ENCODE measurements around the gene SPATA21. TPM values are rescaled to one million over a fixed set of nuclear protein-coding genes. Genes with fewer than 3 reads are reported as not detected.

SPATA21 gene
- total RNA-seq, 1 experiment from 2014 or later, result not detected

DNA sequence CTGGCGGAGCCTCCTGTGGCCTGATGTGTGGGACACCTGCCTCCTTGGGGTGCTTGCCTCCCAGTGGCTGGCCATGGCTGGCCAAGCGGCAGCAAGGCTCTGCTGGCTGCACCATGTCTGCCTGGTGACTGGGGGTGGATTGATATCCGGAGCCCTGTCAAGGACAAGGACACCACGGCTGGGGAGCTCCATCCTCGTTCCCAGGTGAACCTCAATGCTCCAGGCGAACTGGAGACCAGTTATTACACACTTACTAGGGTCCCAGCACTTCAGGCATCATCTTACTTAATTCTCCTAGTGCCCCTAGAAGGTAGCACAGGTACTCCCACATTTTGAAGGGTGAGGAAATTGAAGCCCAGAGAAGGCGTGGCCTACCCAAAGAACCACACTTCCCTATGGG lies 15.2 kb downstream of the SPATA21 start:
- DNase-seq (ENCODE audit: extremely low read depth, low read depth), result no peak

DNA sequence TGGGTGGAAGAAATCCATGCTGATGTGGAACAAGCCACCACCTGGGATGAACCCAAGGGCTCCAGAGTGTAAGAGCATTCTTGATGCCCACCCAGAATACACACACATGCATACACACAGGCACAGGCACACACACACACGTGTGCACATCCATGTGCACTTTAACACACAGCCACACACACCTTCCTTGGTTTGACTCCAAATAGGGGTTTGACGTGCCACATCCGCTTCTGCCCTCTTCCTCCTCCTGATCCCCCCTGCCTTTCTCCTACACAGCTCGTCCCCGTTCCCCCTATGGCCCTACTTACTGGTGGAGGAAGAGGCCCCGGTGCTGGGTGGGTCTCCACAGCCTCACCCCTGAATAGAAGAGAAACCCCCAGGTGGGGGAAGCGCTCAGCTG lies 16.0 kb downstream of the SPATA21 start:
- no peak for DNase-seq (ENCODE audit: extremely low read depth, low read depth)

DNA sequence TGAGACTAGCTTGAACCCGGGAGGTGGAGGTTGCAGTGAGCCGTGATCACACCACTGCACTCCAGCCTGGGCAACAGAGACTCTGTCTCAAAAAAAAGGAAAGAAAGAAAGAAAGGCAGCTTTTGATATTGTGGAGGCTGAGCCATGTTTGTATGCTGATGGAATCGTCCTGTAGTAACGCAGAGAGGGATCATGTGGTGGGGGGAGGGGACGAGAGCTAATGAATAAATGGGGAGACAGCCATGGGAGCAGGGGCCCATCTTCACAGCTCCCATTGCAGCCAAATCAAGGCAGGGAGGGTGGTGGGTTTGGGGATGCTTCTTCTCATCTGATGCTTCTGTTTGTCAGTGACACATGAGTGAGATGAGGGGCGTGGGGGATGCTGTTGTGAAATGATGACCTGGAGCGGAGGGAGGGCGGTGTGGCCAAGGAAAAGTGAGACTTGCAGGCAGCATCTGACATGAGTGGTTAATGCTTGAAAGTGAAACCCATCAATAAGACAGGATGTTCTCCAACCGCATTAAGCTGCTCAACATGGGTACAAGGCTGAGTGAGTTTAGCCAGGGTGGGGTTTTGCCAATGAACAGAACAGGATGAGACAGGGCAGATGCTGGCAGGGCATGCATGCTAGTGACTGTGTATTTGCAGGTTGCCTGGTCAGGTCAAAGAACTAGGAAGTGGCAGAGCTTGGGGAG lies 16.7 kb downstream of the SPATA21 start:
- DNase-seq (ENCODE audit: extremely low read depth, low read depth), result no peak

DNA sequence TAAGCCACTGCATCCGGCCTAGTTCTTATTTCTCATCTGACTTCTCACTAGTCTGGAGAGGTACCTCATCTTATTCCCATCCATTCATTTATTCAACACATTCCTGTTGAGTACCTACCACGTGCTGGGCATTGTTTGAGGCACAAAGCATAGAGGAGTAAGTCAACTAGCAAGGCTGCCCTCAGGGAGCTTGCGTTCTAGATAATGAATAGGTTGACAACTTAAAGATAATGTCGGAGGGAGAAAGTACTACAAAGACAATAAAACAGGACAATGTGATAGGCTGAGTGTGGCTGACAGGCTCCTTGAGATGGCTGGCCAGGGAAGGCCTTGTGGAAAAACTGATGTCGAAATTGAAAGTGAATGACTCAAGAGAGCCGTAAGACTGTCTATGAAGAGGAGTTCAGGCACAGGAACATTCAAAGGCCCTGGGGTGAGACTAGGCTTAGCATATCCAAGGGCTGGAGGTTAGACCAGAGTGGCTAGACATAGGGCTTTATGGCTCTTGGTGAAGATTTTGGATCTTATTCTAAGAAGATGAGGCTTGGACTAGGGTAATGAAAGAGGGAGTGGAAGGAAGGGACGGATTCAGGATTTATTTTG lies 18.3 kb downstream of the SPATA21 start:
- no peak for DNase-seq (ENCODE audit: extremely low read depth, low read depth)

DNA sequence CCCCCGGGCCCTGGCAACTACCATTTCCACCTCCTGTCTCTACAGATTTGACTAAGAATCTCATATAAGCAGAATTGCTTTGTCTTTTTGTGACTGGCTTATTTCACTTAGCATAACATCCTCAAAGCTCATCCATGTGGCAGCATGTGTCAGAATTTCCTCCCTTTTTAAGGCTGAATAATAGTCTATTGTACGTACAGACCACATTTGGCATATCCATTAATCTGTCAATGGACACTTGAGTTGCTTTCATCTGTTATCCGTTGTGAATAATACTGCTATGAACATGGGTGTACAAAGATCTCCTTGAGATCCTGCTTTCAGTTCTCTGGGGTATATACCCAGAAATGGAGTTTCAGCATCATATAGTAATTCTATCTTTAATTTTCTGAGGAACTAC lies 24.0 kb downstream of the SPATA21 start:
- DNase-seq (ENCODE audit: extremely low read depth, low read depth), result no peak

DNA sequence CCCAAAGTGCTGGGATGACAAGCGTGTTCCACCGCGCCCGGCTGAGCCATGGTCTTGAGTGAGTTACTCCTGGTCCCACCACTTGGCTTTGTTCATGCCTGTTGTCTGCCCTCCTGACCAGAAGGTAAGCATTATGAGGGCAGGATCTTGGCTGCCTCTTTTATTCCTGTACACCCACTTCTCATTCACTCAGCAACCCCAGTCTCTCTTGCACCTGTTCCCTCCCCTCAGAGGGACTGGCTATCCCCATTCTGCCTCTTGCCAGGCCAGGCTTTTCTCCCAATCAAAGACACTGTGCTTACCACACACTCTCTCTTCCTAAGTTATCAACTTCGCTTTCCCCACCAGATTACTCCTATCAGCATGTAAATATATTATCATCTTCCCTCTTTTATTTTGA lies 26.4 kb downstream of the SPATA21 start:
- DNase-seq (ENCODE audit: extremely low read depth, low read depth), result no peak

DNA sequence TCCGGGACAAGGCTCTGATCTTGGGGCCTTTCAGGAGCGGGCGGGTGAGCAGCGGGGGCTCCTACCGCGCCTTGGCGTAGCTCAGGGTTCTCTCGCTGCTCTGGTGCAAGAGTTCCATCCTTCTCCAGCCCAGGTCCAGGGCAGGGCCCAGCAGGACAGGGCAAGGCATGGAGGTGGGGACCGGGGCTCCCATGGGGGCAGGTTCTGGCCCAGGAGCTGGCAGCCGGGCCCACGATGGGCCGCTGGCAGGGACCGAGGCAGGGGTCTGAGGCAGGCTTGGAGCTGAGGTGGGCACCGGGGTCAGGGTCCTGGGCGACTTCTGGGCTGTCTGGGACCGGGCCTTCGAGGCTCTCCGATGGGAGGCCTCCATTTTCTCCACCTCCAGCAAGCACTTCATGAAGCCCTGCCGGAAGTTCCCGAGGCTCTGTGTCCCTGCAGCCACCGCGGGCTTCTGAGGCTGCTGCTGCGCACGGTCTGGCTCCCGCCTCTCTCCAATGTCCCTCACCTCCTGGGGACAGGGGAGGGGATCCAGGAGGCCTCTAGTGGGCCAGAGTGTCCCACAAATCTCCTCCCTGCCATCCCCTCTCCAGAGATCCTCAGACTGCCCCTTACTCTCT lies 27.6 kb downstream of the SPATA21 start:
- DNase-seq (ENCODE audit: extremely low read depth, low read depth), result no peak

DNA sequence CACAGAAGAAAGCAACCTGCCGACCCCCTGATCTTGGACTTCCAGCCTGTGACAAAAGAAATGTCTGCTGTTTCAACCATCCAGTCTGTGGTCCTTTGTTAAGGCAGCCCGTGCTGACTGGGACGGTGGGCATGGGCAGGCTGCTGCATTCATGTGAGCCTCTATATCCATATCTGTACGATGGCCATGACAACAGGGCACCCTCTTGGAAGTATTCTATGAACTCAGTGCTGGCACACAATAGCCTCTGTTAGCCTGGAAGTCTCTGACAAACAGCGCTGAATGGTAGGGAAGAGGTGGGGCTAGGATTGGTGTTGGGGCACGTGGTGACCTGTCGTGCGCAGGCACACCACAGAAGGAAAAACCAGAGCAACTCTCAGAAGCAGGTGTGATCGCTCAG lies 30.4 kb downstream of the SPATA21 start:
- DNase-seq (ENCODE audit: extremely low read depth, low read depth), result no peak

DNA sequence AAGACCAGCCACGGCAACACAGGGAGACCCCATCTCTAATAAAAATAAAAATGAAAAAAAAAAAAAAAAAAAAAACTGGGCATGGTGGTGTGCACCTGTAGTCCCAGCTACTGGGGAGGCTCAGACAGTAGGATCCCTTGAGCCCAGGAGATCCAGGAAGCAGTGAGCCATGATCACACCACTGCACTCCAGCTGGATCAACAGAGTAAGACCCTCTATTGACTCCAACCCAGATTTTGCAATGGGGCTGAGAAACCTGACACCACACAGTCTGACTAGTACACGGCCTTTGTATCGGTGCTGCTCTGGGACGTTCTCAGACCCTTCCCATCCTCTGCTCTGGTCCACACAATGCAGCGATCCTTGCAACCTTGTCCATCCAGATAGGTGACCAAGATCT lies 31.8 kb downstream of the SPATA21 start:
- DNase-seq (ENCODE audit: extremely low read depth, low read depth), result no peak

DNA sequence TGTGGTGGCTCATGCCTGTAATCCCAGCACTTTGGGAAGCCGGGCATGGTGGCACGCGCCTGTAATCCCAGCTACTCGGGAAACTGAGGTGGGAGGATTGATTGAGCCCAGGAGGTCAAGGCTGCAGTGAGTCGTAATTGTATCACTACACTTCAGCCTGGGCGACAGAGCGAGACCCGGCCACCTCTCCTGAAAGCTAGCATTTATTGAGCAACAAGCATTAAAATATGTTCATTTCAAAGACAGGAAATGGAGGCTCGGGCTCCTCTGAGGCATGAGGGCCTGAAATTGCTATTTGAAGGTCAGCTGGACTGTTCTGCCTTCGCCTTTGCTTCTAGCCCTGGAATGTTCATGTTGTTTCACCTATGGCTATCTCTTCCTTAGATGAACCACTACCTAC lies 34.5 kb downstream of the SPATA21 start:
- DNase-seq (ENCODE audit: extremely low read depth, low read depth), result no peak

DNA sequence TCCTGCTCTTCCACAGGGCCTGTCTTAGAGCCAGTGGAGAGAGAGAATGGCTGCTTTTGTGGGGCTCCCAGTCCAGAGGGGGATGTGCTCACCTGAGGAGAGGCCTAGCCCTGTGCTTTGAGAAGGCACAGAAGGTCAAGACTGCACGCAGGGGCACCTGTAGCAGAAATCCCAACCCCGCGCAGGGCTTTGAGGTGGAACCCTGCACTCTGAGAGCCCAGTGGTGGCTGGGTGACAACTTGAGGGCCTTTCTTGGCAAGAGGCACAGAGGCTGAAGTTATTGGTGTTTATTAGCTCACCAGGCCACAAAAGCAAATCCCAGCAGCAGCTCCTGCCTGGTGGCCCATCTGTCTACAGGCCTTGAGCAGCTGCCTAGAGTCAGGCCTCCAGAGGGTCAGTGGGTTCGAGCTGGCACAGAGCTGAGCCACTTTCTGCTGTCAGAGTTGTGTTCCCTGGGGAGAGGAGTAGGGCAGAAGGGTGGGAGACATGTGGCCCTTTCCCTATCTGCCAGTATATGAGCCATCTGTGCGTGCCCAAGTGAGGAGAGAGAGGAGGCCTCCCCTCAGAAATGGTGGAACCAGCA lies 38.8 kb downstream of the SPATA21 start:
- DNase-seq (ENCODE audit: extremely low read depth, low read depth), result no peak

DNA sequence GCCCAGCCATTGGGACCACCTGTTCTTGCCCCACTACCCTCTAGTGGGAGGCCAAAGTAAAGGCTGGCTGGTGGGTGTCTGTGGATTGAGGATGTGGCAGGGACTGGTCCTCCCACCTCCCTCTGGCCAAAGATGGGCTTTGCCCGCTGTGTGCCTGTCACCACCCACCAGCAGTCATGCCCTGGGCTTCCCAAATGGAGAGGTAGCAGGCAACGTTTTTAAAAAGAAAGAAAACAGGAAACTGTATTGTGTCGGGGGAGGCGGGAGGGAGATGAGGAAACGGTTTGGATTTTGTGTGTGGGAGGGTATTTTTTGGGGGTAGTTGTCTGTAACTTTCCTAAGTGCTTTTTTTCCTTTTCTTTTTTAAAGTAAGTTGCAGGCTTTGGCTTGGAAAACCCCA lies 40.1 kb downstream of the SPATA21 start:
- no peak for DNase-seq (ENCODE audit: extremely low read depth, low read depth)

DNA sequence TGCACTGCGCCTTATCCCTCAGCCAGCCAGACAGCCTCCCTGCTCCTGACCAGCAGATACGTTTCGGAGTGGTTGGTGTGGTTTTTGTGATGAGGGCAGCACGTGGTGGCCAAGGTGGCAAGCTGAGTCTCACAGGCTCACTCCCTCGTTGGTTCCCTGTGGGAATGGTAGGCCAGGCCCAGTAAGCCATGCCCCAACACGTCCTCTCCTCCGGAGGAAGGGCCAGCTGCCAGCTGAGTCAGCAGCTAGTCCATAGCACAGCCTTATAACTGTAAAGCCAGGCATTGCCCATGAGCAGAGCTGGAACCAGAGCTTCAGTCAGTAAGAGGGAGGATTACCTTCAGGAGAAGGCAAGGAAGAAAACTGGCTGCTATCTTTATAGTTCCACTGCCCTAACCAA lies 40.6 kb downstream of the SPATA21 start:
- no peak for DNase-seq (ENCODE audit: extremely low read depth, low read depth)

DNA sequence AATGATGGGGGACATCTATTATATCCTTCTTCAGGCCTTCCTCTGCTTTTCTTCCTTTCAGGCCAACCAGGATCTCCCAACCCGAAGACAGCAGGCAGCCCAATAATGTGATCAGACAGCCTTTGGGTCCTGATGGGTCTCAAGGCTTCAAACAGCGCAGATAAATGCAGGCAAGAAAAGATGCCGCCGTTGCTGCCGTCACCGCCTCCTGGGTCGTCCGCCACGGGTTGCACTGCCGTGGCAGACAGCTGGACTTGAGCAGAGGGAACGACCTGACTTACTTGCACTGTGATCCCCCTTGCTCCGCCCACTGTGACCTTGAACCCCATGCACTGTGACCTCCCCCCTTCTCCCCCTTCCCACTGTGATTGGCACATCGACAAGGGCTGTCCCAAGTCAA lies 42.2 kb downstream of the SPATA21 start:
- no peak for DNase-seq (ENCODE audit: extremely low read depth, low read depth)

DNA sequence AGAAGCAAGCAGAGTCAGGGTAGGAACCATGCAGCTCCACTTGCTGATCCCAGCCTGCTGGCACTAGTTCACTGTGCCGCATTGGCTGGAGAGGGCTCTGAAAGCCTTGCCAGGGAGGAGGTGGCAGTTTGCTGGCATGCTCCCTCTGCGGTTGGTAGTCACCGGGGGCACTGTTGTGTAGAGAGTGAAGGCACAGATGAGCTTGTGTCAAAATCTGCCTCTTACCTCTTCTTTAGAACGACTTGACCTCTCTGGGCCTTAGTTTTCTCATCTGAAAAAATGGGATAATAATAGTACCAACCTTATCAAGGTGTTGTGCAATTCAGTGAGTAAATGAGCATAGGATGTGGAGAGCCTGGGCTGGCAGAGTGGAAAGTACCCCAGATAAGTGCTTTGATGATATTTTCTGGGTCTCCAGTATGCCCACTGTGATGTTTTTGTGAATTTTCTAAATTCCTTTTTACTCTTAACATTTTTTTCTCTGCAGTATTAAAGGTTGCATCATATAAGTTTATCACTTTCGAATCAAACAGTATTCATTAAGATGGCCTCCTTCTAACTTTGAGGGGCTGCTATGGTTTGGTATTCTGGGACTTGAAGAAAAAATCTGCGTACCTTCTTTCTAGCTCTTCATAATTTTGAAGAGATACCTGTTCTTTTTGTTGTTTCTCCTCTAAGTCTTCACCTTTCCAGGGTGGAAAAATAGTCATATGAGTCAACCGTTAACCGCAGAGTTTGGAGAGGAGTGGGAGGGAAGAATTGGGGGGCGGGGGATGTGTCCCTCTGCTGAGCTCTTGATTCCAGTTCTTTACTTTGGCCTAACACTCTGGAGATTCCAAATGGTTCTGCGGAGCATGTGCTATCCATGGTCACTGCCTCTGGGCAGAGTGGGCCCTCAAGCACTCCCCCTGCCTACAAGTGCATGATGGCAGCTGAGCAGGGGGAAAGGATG lies 43.4 kb downstream of the SPATA21 start:
- no peak for DNase-seq (ENCODE audit: extremely low read depth, low read depth)

DNA sequence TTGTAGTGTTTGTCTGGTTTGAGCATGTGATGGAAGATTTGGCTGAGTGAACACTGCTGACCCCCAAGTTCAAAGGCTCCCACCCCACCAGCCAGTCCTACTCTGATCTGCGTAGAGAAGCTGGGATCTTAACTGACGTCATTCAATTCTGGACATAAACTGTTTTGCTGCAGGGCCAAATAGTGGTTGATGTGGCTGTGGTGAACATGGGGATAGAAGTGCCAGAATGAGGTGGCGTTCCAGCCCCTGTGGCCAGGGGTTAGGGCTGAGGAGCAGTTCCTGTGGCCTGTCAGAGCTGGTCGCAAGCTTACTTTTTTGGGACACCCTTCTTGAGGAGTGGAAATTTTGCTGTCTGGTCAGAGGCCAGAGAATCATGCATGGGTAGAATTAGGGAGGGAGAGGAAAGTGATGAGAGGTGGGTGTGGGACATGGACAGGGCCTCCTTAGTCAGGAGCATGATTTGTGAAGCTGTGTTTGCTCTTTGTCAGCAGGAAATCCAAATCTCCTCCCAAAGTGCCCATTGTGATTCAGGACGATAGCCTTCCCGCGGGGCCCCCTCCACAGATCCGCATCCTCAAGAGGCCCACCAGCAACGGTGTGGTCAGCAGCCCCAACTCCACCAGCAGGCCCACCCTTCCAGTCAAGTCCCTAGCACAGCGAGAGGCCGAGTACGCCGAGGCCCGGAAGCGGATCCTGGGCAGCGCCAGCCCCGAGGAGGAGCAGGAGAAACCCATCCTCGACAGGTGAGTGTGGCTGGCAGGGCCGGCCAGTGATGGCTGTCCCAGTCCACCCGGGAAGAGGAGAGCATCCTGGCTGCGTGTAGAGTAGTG lies 44.3 kb downstream of the SPATA21 start:
- no peak for DNase-seq (ENCODE audit: extremely low read depth, low read depth)

DNA sequence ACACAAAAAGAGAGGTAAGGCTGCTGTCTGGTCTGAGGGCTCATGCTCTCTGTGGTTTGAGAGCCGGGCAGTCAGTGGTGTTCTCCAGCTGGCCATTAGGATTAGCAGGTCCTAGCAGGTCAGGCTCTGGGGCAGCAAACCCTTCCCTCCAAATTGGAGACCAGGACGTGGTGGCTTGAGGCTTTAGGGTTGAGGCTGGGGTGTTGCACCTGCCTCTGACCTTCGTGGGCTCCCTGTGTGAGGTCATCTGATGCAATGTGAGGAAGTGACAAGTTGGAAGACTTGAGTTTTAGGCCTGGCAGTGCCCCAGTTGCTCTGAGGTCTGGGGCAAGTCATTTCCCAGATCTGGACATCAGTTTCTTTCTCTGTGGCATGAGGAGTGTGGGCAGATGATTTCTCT lies 45.8 kb downstream of the SPATA21 start:
- DNase-seq (ENCODE audit: extremely low read depth, low read depth), result no peak

DNA sequence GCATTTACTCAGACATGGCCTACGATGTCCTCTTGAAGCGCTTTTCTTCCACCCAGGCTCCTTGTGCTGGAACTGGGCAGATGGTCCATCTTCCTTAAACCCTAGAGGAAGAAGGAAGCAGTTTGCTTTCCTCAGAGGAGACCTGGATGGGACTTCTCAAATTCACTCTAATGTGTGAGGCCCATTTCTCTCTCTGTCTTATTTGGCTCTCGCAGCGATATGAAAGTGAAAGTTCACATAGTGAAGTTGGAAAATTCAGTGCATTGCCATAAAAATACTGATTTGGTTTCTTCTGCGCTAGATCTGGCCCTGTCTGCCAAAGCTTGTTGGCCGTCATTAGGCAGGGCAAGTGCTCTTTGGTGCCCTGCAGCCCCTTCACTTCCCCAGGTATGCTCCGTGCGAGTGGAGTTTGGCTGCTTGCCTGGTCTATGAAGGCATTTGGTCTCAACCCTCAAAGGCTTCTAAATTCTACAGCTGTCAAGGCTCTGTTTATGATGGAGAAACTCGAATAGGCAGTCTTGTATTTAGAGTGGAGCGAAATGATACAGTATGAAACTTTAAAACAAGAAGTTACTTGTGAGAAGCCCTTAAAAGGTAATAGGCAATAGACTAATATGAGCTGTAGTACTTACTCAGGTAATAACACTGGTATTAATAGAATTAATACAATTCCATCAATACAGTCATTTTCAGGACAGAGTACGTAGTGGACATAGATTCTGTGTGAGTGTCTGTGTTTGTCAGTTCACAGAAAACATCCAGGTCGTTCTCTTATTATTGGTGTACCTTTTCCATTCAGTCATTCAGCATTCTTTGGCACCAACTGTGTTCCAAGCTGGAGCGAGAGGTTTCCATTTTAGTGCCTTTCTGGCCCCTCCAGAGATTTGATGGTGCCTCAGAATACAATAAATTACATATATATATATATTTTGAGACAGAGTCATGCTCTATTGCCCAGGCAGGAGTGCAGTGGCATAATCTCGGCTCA lies 49.7 kb downstream of the SPATA21 start:
- DNase-seq (ENCODE audit: extremely low read depth, low read depth), result no peak
